Natural killer cell (primary cell): ENCODE data around the gene ACTL6B. TPM values are rescaled to one million over a fixed set of nuclear protein-coding genes. Genes with fewer than 3 reads are reported as not detected.
"Not testable (repeated sequence)": the region's sequence is repeated elsewhere in the genome, so short reads cannot be mapped to it uniquely, and the experiment has no call there.

ENCODE experiments used
- ATAC-seq, 3 donors: fragments of 150-1000 bp in 2 of 3; fragments of 200-7000 bp in 1 of 3; cut with Tn5 transposase; 1 replicate in 1 of 3; 2 replicates in 2 of 3; pipeline ENCODE4 v1.10.0; 2021; ENCODE audit warnings: mild to moderate bottlenecking in 2 of 3, moderate library complexity in 2 of 3
- DNase-seq, 2 donors: peaks; one replicate each; pipeline versions ENCODE4 v3.0.0 to v3.0.0-alpha.2; 2013 to 2021; ENCODE audit warnings: mixed read lengths in 1 of 2
- H3K27ac ChIP-seq: one replicate; pipeline ENCODE4 v1.5.1; 2013; ENCODE audit warnings: mild to moderate bottlenecking, low read length
- H3K27me3 ChIP-seq: one replicate; pipeline ENCODE4 v1.6.1; 2013; ENCODE audit warnings: low read length; ENCODE audit not compliant: control insufficient read depth, insufficient read depth
- H3K36me3 ChIP-seq: one replicate; pipeline ENCODE4 v1.6.1; 2013; ENCODE audit warnings: low read length; ENCODE audit not compliant: control insufficient read depth, insufficient read depth
- H3K4me1 ChIP-seq: one replicate; pipeline ENCODE4 v1.6.1; 2013; ENCODE audit warnings: low read length; ENCODE audit not compliant: control insufficient read depth, insufficient read depth
- H3K4me3 ChIP-seq: one replicate; pipeline ENCODE4 v1.5.1; 2013; ENCODE audit warnings: low read length
- H3K9me3 ChIP-seq: one replicate; pipeline ENCODE4 v1.6.1; 2013; ENCODE audit warnings: low read length; ENCODE audit not compliant: control insufficient read depth, insufficient read depth
- H3K27ac Mint-ChIP-seq, 2 donors: one replicate each; pipeline ENCODE4 v1.8.0; 2022; ENCODE audit warnings: mild to moderate bottlenecking in 2 of 2, mixed read lengths in 2 of 2, moderate library complexity in 1 of 2
- H3K27me3 Mint-ChIP-seq, 2 donors: one replicate each; pipeline ENCODE4 v1.8.0; 2022; ENCODE audit warnings: low read depth in 2 of 2, mixed read lengths in 2 of 2
- H3K36me3 Mint-ChIP-seq: one replicate; pipeline ENCODE4 v1.8.0; 2022; ENCODE audit warnings: mixed read lengths
- H3K4me1 Mint-ChIP-seq, 2 donors: one replicate each; pipeline ENCODE4 v1.8.0; 2022; ENCODE audit warnings: mixed read lengths in 2 of 2
- H3K4me3 Mint-ChIP-seq: one replicate; pipeline ENCODE4 v1.8.0; 2022; ENCODE audit warnings: mild to moderate bottlenecking, moderate library complexity, mixed read lengths
- H3K9me3 Mint-ChIP-seq, 2 donors: one replicate each; pipeline ENCODE4 v1.8.0; 2022; ENCODE audit warnings: mixed read lengths in 2 of 2
- CTCF ChIP-seq: fragments of 200-600 bp; IDR thresholded peaks from one replicate; pipeline ENCODE4 v1.8.0; 2022; ENCODE audit warnings: antibody characterized with exemption
- WGBS: methylation state at CpG from one replicate; pipeline ENCODE4 v1.1.7; 2013; ENCODE audit warnings: missing lambda C conversion rate; ENCODE audit not compliant: insufficient coverage; 5-methylcytosine and 5-hydroxymethylcytosine counted together
- intact Hi-C: fragments of 100-400 bp; cut with micrococcal nuclease; formaldehyde crosslinking; loops from one replicate; pipeline ENCODE4 v1.14.2; 2022
- total RNA-seq, 4 donors: library from RNA; stranded (reverse); fragments of 120-200 nt in 1 of 4; gene quantifications; one replicate each; pipeline versions ENCODE4 v1.2.3 to v1.2.4, GENCODE V29; 2013 to 2022

ACTL6B gene
- total RNA-seq, 3 donors from 2014 or later (not counting 1 experiment from before 2014, with no cell fraction given) = not detected

GRCh38 chr7:100668069-100668449, 11.8 kb upstream of the ACTL6B start:
- Mint-ChIP-seq H3K27ac (no peak overlapping the region), H3K4me1 (peaks cover 0 to 1% of the 10 kb centered on the region in 2 donors), H3K9me3 (no peaks in the 10 kb centered on the region), H3K36me3 (no peaks in the 10 kb centered on the region), H3K27me3 (no peaks in the 10 kb centered on the region), H3K4me3 (no peak overlapping the region)
- Histone ChIP-seq H3K9me3 (no peaks in the 10 kb centered on the region), H3K36me3 (no peaks in the 10 kb centered on the region), H3K27ac (no peak overlapping the region), H3K4me3 (no peak overlapping the region), H3K27me3 (no peaks in the 10 kb centered on the region), H3K4me1 (peaks cover 7% of the 10 kb centered on the region)
- no peak for TF ChIP-seq CTCF
- WGBS = 93% methylated on average over 1 of the region's 2 CpGs
- intact Hi-C loops = no loop called here
- ATAC-seq = no peak
- DNase-seq = no peak

- Histone ChIP-seq H3K4me1 (peaks cover 1% of the 10 kb centered on the region), H3K27me3 (no peaks in the 10 kb centered on the region), H3K36me3 (no peaks in the 10 kb centered on the region), H3K4me3 (no peak overlapping the region), H3K27ac (no peak overlapping the region), H3K9me3 (no peaks in the 10 kb centered on the region)
- ATAC-seq (no peak), DNase-seq (no peak)
- Mint-ChIP-seq H3K4me1 (no peaks in the 10 kb centered on the region), H3K36me3 (no peaks in the 10 kb centered on the region), H3K27me3 (no peaks in the 10 kb centered on the region), H3K4me3 (no peak overlapping the region), H3K27ac (no peak overlapping the region), H3K9me3 (no peaks in the 10 kb centered on the region)
- TF ChIP-seq CTCF = no peak
- WGBS = 80% methylated on average over 16 of the region's 16 CpGs
- intact Hi-C loops = no loop called here
Observed at GRCh38 chr7:100667331-100668068, 11.3 kb upstream of the ACTL6B start.

- H3K4me1 ChIP-seq = no peaks in the 10 kb centered on the region
- Mint-ChIP-seq H3K27ac (no peak overlapping the region), H3K4me3 (no peak overlapping the region), H3K27me3 (peaks cover 0 to 3% of the 10 kb centered on the region in 2 donors), H3K4me1 (no peaks in the 10 kb centered on the region), H3K36me3 (no peaks in the 10 kb centered on the region), H3K9me3 (no peaks in the 10 kb centered on the region)
- intact Hi-C loops = no loop called here
- no peaks in the 10 kb centered on the region for H3K9me3 ChIP-seq
- H3K4me3 ChIP-seq = no peak overlapping the region
- H3K27ac ChIP-seq = no peak overlapping the region
- H3K36me3 ChIP-seq = no peaks in the 10 kb centered on the region
- WGBS = 96% methylated on average over 4 of the region's 5 CpGs
- DNase-seq (no peak), ATAC-seq (no peak)
- no peak for TF ChIP-seq CTCF
- H3K27me3 ChIP-seq = no peaks in the 10 kb centered on the region
Observed at GRCh38 chr7:100665168-100665726, 9.0 kb upstream of the ACTL6B start.

- H3K36me3 ChIP-seq, DNase-seq, H3K27ac Mint-ChIP-seq, H3K9me3 ChIP-seq, H3K9me3 Mint-ChIP-seq, H3K4me1 ChIP-seq, H3K27me3 ChIP-seq, H3K4me3 Mint-ChIP-seq, H3K36me3 Mint-ChIP-seq, H3K4me1 Mint-ChIP-seq, ATAC-seq, intact Hi-C loops, H3K4me3 ChIP-seq, H3K27ac ChIP-seq: not testable (repeated sequence)
- 91% methylated on average over 12 of the region's 12 CpGs for WGBS
- H3K27me3 Mint-ChIP-seq = peaks cover 9 to 11% of the 10 kb centered on the region in 2 donors
Observed at GRCh38 chr7:100662194-100662776, 6.0 kb upstream of the ACTL6B start.
